Hepatocyte (in vitro differentiated cells): ENCODE results near the gene MAP6. TPM values are rescaled to one million over a fixed set of nuclear protein-coding genes. Genes with fewer than 3 reads are reported as not detected.

Source experiments
- DNase-seq: peaks from one replicate; pipeline ENCODE4 v3.0.0-alpha.2; 2016; ENCODE audit warnings: low spot score
- H2AFZ ChIP-seq: fragments of 200-600 bp; sonication (generic); 2 replicates; pipeline ENCODE4 v1.6.0; 2016; ENCODE audit warnings: antibody characterized with exemption, mild to moderate bottlenecking
- H3K27ac ChIP-seq: fragments of 200-600 bp; sonication (generic); 2 replicates; pipeline ENCODE4 v1.5.1; 2016; ENCODE audit warnings: mild to moderate bottlenecking
- H3K27me3 ChIP-seq: fragments of 200-600 bp; sonication (generic); 2 replicates; pipeline ENCODE4 v1.6.1; 2016
- H3K36me3 ChIP-seq: fragments of 200-600 bp; sonication (generic); replicated peaks from 2 replicates; pipeline ENCODE4 v1.5.1; 2016; ENCODE audit warnings: low read depth; ENCODE audit not compliant: insufficient read depth
- H3K4me1 ChIP-seq: fragments of 200-600 bp; sonication (generic); 2 replicates; pipeline ENCODE4 v1.5.1; 2016; ENCODE audit warnings: mild to moderate bottlenecking, moderate library complexity; ENCODE audit not compliant: insufficient read depth
- H3K4me2 ChIP-seq: fragments of 200-600 bp; sonication (generic); 2 replicates; pipeline ENCODE4 v1.6.0; 2016
- H3K4me3 ChIP-seq: fragments of 200-600 bp; sonication (generic); 2 replicates; pipeline ENCODE4 v1.5.1; 2016; ENCODE audit warnings: mild to moderate bottlenecking
- H3K79me2 ChIP-seq: fragments of 200-600 bp; sonication (generic); 2 replicates; pipeline ENCODE4 v1.6.0; 2017; ENCODE audit warnings: mild to moderate bottlenecking
- H3K9me2 ChIP-seq: fragments of 200-600 bp; sonication (generic); replicated peaks from 2 replicates; pipeline ENCODE4 v1.6.0; 2017; ENCODE audit warnings: mild to moderate bottlenecking; ENCODE audit not compliant: insufficient read depth
- H3K9me3 ChIP-seq: fragments of 200-600 bp; sonication (generic); 2 replicates; pipeline ENCODE4 v1.5.1; 2016; ENCODE audit warnings: low read depth, mild to moderate bottlenecking
- H4K20me1 ChIP-seq: fragments of 200-600 bp; sonication (generic); 2 replicates; pipeline ENCODE4 v1.6.0; 2016; ENCODE audit warnings: mild to moderate bottlenecking; ENCODE audit not compliant: insufficient read depth, poor library complexity, severe bottlenecking
- EZH2 ChIP-seq: fragments of 200-600 bp; sonication (generic); IDR thresholded peaks from 2 replicates; pipeline ENCODE4 v1.6.1; 2016; ENCODE audit warnings: antibody characterized with exemption, mild to moderate bottlenecking, borderline replicate concordance
- EZH2phosphoT487 ChIP-seq: fragments of 200-600 bp; sonication (generic); IDR thresholded peaks from one replicate; pipeline ENCODE4 v1.6.1; 2018; ENCODE audit warnings: antibody characterized with exemption, mild to moderate bottlenecking, low read depth, moderate library complexity; ENCODE audit not compliant: unreplicated experiment, severe bottlenecking
- WGBS: methylation state at CpG from one replicate; pipeline ENCODE4 v1.1.6; 2016; ENCODE audit warnings: low lambda C conversion rate; ENCODE audit errors: missing lambda C conversion rate; 5-methylcytosine and 5-hydroxymethylcytosine counted together
- polyA plus RNA-seq: library from polyadenylated mRNA; unstranded; fragments of >200 nt; fragmentation: Nextera tagmentation; extraction: Ambion mirVana; gene quantifications from 2 replicates; pipeline ENCODE4 v1.2.1, GENCODE V29; 2016
- total RNA-seq: library from RNA; depleted of rRNA; stranded (reverse); fragments of >200 nt; gene quantifications from 2 replicates; pipeline ENCODE4 v1.2.3, GENCODE V29; 2014
- TF ChIP-seq, protein P1 (sequence below): fragments of 200-600 bp; sonication (generic); IDR thresholded peaks from 2 replicates; pipeline ENCODE4 v1.5.1; 2016; ENCODE audit warnings: antibody characterized with exemption, mild to moderate bottlenecking; ENCODE audit not compliant: poor library complexity

The MAP6 gene
- total and polyA plus RNA-seq, 2 experiments from 2014 or later, result 3.8 to 6.4 TPM

DNA sequence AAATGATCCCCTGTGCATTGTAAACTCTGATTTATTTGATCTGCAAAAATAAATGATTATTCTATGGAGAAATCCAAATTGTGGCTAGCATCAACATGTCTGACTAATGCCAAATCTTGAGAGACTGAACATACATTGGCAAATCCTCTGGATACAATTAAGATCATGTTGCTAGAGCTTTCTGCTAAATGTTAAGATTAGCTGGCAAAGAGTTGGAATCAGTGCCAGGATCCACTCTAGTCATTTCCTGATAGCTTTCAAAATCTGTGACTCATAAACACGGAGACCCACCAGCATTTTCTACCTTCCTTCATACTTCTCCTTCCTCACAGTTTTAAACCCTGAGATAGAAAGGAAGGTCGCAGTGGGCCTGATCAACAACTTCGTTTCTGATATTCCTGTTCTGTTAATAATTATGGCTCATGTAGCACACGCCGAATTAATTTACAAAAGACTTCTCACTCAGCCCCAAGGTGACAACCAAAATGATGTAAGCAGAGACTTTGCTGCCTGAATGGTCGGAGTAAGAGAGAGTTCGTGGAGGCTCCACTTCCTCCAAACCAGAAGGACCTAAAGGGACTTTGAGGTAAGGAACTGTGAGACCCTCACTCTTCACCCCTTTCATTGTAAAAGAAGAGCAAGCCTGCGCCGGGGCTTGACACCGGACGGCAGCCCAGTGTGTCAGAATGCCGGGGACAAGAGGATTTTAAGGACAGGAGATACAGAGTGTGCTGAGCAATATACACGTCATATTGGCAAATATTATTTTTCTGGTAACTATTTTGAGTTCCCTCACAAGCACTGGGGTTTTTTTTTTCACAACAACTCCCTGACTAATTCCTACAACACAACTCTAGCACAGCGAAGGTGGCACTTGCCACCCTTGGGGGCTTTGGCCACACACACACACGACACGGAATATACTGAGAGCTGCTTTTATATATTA lies 64.8 kb downstream of the MAP6 start:
- no peak for DNase-seq
- no peaks in the 10 kb centered on the region for H3K9me3 ChIP-seq
- no peaks in the 10 kb centered on the region for H4K20me1 ChIP-seq
- no peak overlapping the region for H2AFZ ChIP-seq
- H3K36me3 ChIP-seq, result no peaks in the 10 kb centered on the region
- H3K4me3 ChIP-seq, result no peak overlapping the region
- no peaks in the 10 kb centered on the region for H3K4me1 ChIP-seq
- no peaks in the 10 kb centered on the region for H3K79me2 ChIP-seq
- no peak overlapping the region for H3K4me2 ChIP-seq
- no peaks in the 10 kb centered on the region for H3K9me2 ChIP-seq
- TF ChIP-seq EZH2, result no peak
- TF ChIP-seq, protein P1, sequence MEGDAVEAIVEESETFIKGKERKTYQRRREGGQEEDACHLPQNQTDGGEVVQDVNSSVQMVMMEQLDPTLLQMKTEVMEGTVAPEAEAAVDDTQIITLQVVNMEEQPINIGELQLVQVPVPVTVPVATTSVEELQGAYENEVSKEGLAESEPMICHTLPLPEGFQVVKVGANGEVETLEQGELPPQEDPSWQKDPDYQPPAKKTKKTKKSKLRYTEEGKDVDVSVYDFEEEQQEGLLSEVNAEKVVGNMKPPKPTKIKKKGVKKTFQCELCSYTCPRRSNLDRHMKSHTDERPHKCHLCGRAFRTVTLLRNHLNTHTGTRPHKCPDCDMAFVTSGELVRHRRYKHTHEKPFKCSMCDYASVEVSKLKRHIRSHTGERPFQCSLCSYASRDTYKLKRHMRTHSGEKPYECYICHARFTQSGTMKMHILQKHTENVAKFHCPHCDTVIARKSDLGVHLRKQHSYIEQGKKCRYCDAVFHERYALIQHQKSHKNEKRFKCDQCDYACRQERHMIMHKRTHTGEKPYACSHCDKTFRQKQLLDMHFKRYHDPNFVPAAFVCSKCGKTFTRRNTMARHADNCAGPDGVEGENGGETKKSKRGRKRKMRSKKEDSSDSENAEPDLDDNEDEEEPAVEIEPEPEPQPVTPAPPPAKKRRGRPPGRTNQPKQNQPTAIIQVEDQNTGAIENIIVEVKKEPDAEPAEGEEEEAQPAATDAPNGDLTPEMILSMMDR, result no peak
- TF ChIP-seq EZH2phosphoT487, result no peak
- 89% methylated on average over 16 of the region's 16 CpGs for WGBS
- H3K27me3 ChIP-seq, result no peaks in the 10 kb centered on the region
- no peak overlapping the region for H3K27ac ChIP-seq

DNA sequence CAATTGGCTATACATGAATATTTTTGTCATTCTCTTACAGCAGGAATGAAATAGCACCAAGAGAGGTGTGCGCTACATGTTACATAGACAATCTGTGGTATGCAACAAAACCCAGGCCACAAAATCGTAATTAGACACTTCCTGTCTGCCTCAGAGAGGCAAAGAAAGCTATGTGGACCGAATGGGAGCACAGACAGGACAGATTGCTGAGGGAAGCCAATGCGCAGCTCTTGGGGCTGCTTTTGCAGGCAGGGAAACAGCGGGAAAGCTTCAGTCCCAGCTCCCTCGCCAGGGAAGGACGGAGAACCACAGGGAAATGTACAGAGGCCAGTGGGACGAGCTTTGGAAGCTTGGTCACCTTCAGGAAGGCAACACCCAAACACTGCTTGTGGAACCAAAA lies 65.9 kb downstream of the MAP6 start:
- Histone ChIP-seq H4K20me1 (no peaks in the 10 kb centered on the region), H3K4me1 (no peaks in the 10 kb centered on the region), H3K9me3 (no peaks in the 10 kb centered on the region), H3K27me3 (no peaks in the 10 kb centered on the region), H3K4me3 (no peak overlapping the region), H3K79me2 (no peaks in the 10 kb centered on the region), H3K4me2 (no peak overlapping the region), H3K27ac (no peak overlapping the region), H3K9me2 (no peaks in the 10 kb centered on the region), H3K36me3 (no peaks in the 10 kb centered on the region), H2AFZ (no peak overlapping the region)
- TF ChIP-seq EZH2 (no peak), EZH2phosphoT487 (no peak)
- TF ChIP-seq, protein P1, result no peak
- 68% methylated on average over 8 of the region's 8 CpGs for WGBS
- DNase-seq, result no peak

DNA sequence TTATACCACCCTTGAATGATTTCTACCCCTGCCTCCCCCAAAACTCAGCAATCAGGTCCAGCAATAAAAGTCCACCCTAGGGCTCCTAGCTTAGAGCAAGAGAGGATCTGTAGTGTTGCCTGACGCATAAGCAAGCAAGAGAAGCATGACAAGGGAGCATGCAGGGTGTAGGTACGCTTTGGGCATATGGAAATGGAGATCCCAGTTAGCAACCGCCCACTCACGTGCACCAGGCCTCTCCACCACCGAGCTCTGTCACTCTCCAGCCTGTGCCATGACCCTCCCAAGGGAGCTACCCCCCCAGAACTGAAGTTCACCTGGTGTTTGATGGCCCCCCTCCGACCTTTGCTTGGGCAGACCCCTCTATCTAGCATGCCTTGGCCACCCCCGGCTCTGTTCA lies 67.3 kb downstream of the MAP6 start:
- WGBS, result 86% methylated on average over 7 of the region's 7 CpGs
- Histone ChIP-seq H3K79me2 (no peaks in the 10 kb centered on the region), H2AFZ (no peak overlapping the region), H3K27me3 (no peaks in the 10 kb centered on the region), H3K36me3 (no peaks in the 10 kb centered on the region), H3K4me3 (no peak overlapping the region), H3K4me2 (no peak overlapping the region), H3K27ac (no peak overlapping the region), H3K9me2 (no peaks in the 10 kb centered on the region), H3K4me1 (no peaks in the 10 kb centered on the region), H4K20me1 (no peaks in the 10 kb centered on the region), H3K9me3 (no peaks in the 10 kb centered on the region)
- no peak for TF ChIP-seq EZH2
- no peak for TF ChIP-seq EZH2phosphoT487
- TF ChIP-seq, protein P1, result no peak
- DNase-seq, result no peak
